Activated naive CD4-positive, alpha-beta T cell treated with anti-CD3 and anti-CD28 coated beads, Interleukin-2, amount 10 ng/mL, durations not matched to agents 7 days and 5 days (primary cell): ENCODE data around the gene TOP2B.

Source experiments
- CTCF ChIA-PET: fragments of 350-600 bp; sonication (Branson Sonifier 250); formaldehyde crosslinking; loops from one replicate; lab custom pipeline; 2021; ENCODE audit warnings: antibody characterized with exemption; lab: Charles Lee
- DNase-seq: peaks from one replicate; pipeline ENCODE4 v3.0.0-alpha.2; 2020
- H3K27ac Mint-ChIP-seq: one replicate; pipeline ENCODE4 v1.8.0; 2021; ENCODE audit warnings: mild to moderate bottlenecking, moderate library complexity, mixed read lengths
- H3K27me3 Mint-ChIP-seq: one replicate; pipeline ENCODE4 v1.8.0; 2021; ENCODE audit warnings: mild to moderate bottlenecking, mixed read lengths
- H3K36me3 Mint-ChIP-seq: one replicate; pipeline ENCODE4 v1.8.0; 2021; ENCODE audit warnings: mixed read lengths
- H3K4me1 Mint-ChIP-seq: one replicate; pipeline ENCODE4 v1.8.0; 2021; ENCODE audit warnings: mixed read lengths
- H3K4me3 Mint-ChIP-seq: one replicate; pipeline ENCODE4 v1.8.0; 2021; ENCODE audit warnings: mild to moderate bottlenecking, moderate library complexity, mixed read lengths
- H3K9me3 Mint-ChIP-seq: one replicate; pipeline ENCODE4 v1.8.0; 2021; ENCODE audit warnings: mixed read lengths

TOP2B gene

DNA sequence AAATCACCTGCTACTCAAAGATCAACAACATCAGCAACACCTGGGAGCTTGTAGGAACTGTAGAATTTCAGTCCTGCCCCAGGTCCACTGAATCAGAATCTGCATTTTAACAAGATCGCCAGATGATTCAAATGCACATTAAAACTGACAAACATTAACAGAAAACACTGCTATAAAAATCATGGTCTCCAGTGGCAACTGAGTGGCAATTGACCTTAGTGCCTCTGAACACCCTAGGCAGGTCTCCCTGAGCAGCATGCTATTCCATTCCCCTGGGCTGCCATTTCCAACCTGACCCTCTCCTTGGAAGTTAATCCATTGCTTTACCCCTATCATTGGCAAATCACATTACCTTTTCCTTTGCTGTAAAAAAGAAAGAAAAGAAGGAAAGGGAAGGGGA lies 23.0 kb upstream of the TOP2B start:
- Mint-ChIP-seq H3K9me3 (no peaks in the 10 kb centered on the region), H3K4me3 (no peak overlapping the region), H3K27ac (no peak overlapping the region), H3K36me3 (no peaks in the 10 kb centered on the region), H3K4me1 (no peaks in the 10 kb centered on the region), H3K27me3 (peaks cover 16% of the 10 kb centered on the region)
- CTCF ChIA-PET, result no interaction called here
- no peak for DNase-seq

DNA sequence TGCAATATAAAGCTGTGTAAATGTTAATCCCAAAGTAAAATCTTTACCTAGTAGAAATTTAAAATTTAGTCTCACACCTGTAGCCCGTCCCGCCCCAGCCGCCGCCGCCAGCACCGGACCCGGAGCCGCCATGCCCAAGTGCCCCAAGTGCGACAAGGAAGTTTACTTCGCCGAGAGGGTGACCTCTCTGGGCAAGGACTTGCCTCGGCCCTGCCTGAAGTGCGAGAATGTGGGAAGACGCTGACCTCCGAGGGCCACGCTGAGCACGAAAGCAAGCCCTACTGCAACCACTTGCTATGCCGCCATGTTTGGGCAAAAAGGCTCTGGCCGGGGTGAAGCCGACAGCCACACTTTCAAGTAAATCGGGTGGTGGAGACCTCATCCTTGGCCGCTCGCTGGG lies 22.1 kb upstream of the TOP2B start:
- no peak for DNase-seq

DNA sequence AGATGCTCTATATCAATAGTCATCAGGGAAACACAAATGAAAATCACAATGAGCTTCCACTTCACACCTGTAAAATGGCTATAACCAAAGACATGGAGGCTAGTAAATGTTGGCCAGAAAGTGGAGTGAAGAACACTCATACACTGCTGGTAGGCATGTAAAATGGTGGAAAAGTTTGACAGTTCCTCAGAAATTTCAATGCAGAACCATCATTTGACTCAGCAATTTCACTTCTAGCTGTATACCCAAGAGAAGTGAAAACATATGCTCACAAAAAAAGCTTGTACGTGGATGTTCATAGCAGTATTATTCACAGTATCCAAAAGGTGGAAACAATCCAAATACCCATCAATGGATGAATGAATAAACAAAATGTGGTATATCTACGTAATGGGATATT lies 19.2 kb upstream of the TOP2B start:
- H3K36me3 Mint-ChIP-seq, result no peaks in the 10 kb centered on the region
- H3K4me1 Mint-ChIP-seq, result no peaks in the 10 kb centered on the region
- H3K4me3 Mint-ChIP-seq, result no peak overlapping the region
- no peak overlapping the region for H3K27ac Mint-ChIP-seq
- H3K27me3 Mint-ChIP-seq, result peaks cover 10% of the 10 kb centered on the region
- H3K9me3 Mint-ChIP-seq, result no peaks in the 10 kb centered on the region
- DNase-seq, result no peak
- CTCF ChIA-PET, result interaction anchor here (0.9 kb wide), 1 partner anchor 9 kb away, joined by 3 read pairs; no protein-coding TSS in a partner anchor

More for the DNA sequence above, 22.1 kb upstream of the TOP2B start:
- no peaks in the 10 kb centered on the region for H3K9me3 Mint-ChIP-seq
- no peaks in the 10 kb centered on the region for H3K4me1 Mint-ChIP-seq
- CTCF ChIA-PET, result no interaction called here
- peaks cover 16% of the 10 kb centered on the region for H3K27me3 Mint-ChIP-seq
- no peak overlapping the region for H3K4me3 Mint-ChIP-seq
- H3K36me3 Mint-ChIP-seq, result no peaks in the 10 kb centered on the region
- no peak overlapping the region for H3K27ac Mint-ChIP-seq

DNA sequence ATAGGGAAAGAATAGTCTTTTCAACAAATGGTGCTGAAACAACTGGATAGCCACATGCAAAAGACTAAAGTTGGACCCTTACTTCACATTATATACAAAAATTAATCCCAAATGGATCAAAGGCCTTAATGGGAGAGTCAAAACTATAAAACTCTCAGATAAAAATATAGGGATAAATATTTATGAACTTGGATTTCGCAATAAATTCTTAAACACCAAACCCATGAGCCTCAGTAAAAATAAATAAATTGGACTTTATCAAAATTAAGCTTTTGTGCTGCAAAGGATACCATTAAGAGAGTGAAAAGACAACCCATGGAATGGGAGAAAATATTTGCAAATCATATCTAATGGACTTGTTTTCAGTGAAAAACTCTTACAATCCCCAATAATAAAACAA lies 18.7 kb upstream of the TOP2B start:
- CTCF ChIA-PET, result interaction anchor here (0.9 kb wide), 1 partner anchor 9 kb away, joined by 3 read pairs; no protein-coding TSS in a partner anchor
- Mint-ChIP-seq H3K9me3 (no peaks in the 10 kb centered on the region), H3K36me3 (no peaks in the 10 kb centered on the region), H3K27me3 (peaks cover 10% of the 10 kb centered on the region), H3K27ac (no peak overlapping the region), H3K4me1 (no peaks in the 10 kb centered on the region), H3K4me3 (no peak overlapping the region)
- DNase-seq, result no peak

DNA sequence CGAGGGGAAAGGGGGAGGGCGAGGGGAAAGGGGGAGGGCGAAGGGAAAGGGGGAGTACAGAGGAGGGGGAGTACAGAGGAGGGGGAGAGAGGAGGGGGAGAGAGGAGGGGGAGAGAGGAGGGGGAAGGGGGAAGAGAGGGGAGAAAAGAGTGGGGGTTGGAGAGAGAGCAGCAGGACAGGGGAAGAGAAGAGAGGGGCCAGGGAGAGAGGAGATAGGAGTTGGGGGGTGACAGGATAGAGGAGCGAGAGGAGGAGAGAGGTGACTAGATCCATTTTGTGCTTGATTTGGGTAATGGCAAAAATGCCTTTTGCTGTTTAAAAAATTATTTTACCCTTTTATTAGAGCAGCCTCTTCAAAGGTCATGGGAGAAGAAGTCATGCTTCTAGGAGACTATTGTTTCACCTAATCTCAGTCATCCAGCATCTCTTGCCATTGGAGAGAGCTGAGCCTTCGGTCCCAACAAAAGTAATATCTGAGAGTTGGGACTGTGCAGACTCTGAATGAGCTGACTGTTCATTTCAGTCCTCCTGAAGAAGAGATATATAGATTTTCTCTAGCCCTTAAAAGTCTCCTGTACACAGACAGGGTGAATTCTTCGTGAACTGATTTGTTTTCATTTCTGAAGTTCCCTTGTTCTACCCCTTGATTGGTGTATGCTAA lies 15.1 kb upstream of the TOP2B start:
- H3K9me3 Mint-ChIP-seq, result no peaks in the 10 kb centered on the region
- no peak for DNase-seq
- no peaks in the 10 kb centered on the region for H3K4me1 Mint-ChIP-seq
- peaks cover 7% of the 10 kb centered on the region for H3K27me3 Mint-ChIP-seq
- no peaks in the 10 kb centered on the region for H3K36me3 Mint-ChIP-seq
- no peak overlapping the region for H3K4me3 Mint-ChIP-seq
- CTCF ChIA-PET, result no interaction called here
- no peak overlapping the region for H3K27ac Mint-ChIP-seq

DNA sequence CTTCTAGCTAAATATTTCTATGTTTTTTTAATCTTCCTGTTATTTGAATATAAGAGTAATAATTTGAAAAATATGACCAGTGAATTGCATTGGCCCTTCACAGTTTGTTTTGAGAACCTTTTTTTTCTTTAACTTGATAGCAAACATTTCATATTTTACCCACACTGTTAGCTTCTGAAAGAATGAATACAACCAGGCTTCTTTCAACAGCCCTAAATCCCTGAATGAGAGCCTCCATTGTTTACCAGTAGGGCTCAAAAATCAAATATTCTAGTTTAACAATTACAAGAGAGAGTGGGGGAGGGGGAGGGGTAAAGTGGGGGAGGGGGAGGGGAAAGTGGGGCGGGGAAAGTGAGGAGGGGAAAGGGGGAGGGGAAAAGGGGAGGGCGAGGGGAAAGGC lies 14.5 kb upstream of the TOP2B start:
- Mint-ChIP-seq H3K27ac (no peak overlapping the region), H3K36me3 (no peaks in the 10 kb centered on the region), H3K27me3 (peaks cover 7% of the 10 kb centered on the region), H3K9me3 (no peaks in the 10 kb centered on the region), H3K4me3 (no peak overlapping the region), H3K4me1 (no peaks in the 10 kb centered on the region)
- CTCF ChIA-PET, result no interaction called here
- no peak for DNase-seq

DNA sequence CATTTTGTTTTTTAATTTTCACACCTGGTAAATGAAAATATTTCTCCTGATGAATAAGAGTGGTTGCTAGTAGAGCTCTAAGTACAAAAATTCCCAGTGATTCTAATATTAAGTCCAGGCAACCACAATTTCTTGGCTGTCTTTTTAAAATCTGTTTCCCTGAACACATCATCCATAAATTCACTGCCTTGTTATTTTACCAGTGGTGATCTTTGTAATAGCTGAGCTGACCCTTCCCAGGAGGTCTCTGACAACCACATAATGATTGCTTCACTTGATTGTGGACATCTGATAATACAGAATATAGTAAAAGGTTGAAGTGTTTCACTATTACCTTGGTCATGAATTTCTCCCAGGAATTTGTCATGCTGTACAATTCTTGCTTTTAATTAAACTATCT lies 13.9 kb upstream of the TOP2B start:
- no peak overlapping the region for H3K4me3 Mint-ChIP-seq
- H3K36me3 Mint-ChIP-seq, result no peaks in the 10 kb centered on the region
- no peak for DNase-seq
- H3K27me3 Mint-ChIP-seq, result peaks cover 7% of the 10 kb centered on the region
- no peak overlapping the region for H3K27ac Mint-ChIP-seq
- H3K4me1 Mint-ChIP-seq, result no peaks in the 10 kb centered on the region
- CTCF ChIA-PET, result no interaction called here
- no peaks in the 10 kb centered on the region for H3K9me3 Mint-ChIP-seq

DNA sequence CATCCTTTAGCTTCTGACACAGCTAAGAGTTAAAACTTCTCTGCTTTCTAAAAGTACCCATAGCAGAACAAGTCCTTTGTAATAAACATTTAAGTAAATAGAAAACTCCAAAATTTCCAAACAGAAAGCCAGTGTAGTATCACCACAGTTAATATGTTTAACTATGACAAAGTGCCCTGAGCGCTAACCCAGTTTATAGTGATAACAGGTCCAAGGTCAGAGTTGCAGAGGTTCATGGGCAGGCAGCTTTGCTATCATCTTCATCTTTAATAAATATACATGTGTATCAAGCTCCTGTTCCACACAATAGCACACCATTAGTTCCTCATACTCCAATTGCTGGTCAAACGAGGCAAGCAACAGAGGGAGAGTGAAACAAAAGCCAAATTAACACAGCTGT lies 12.4 kb upstream of the TOP2B start:
- Mint-ChIP-seq H3K27ac (no peak overlapping the region), H3K4me3 (no peak overlapping the region), H3K9me3 (peaks cover 2% of the 10 kb centered on the region), H3K36me3 (no peaks in the 10 kb centered on the region), H3K4me1 (no peaks in the 10 kb centered on the region), H3K27me3 (peaks cover 7% of the 10 kb centered on the region)
- DNase-seq, result no peak
- CTCF ChIA-PET, result no interaction called here

DNA sequence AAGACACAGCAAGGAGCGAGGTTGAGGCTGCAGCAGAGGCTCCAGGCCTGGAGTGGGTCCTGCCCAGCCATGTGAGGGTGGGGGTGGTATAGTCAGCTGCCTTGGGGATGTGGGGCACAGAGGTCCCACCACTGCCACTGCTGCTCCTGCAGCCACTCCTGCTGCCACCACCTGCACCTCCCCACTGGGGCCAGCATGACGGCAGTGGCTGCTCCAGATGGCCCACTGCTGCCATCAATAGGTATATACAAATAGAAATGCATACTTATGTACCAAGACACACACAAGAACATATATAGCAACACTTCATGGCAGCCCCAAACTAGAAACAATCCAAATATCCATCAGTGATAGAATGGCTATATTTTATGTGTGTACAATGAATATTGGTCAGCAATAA lies 10.0 kb upstream of the TOP2B start:
- no peak for DNase-seq
- H3K4me1 Mint-ChIP-seq, result no peaks in the 10 kb centered on the region
- peaks cover 2% of the 10 kb centered on the region for H3K9me3 Mint-ChIP-seq
- H3K27me3 Mint-ChIP-seq, result peaks cover 7% of the 10 kb centered on the region
- CTCF ChIA-PET, result no interaction called here
- H3K4me3 Mint-ChIP-seq, result no peak overlapping the region
- H3K36me3 Mint-ChIP-seq, result no peaks in the 10 kb centered on the region
- H3K27ac Mint-ChIP-seq, result no peak overlapping the region

DNA sequence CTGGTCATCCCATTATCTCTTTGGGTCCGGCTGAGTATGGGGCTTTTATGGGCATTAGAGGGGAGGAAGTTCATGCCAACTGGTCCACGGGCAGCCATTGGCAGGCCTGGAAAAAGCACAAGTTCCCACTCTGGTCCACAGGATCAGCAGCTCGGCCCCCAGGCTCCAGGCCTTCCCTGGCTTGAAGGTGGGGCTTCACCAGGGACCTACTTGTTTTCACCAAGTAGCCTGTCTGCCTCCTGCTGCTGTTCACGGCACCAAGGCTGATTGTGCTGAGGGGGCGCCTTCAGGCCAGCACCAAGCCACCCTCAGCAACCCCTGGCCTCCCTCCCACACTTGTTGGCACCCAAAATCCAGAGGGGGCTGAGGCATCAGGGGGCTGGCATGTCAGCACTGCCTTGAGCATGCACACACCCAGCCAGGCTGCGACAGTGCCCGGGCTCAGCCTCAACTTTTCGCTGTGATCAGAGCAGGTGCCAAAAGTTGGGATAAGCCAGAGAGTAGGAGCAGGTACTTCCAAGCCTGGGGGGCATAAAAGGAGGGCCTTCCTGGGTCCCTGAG lies 9.1 kb upstream of the TOP2B start:
- peaks cover 7% of the 10 kb centered on the region for H3K27me3 Mint-ChIP-seq
- CTCF ChIA-PET, result interaction anchor here (1.6 kb wide), 1 partner anchor 26 kb away, joined by 4 read pairs; no protein-coding TSS in a partner anchor
- H3K9me3 Mint-ChIP-seq, result peaks cover 2% of the 10 kb centered on the region
- H3K4me3 Mint-ChIP-seq, result no peak overlapping the region
- no peaks in the 10 kb centered on the region for H3K4me1 Mint-ChIP-seq
- no peak overlapping the region for H3K27ac Mint-ChIP-seq
- DNase-seq, result no peak
- H3K36me3 Mint-ChIP-seq, result no peaks in the 10 kb centered on the region

DNA sequence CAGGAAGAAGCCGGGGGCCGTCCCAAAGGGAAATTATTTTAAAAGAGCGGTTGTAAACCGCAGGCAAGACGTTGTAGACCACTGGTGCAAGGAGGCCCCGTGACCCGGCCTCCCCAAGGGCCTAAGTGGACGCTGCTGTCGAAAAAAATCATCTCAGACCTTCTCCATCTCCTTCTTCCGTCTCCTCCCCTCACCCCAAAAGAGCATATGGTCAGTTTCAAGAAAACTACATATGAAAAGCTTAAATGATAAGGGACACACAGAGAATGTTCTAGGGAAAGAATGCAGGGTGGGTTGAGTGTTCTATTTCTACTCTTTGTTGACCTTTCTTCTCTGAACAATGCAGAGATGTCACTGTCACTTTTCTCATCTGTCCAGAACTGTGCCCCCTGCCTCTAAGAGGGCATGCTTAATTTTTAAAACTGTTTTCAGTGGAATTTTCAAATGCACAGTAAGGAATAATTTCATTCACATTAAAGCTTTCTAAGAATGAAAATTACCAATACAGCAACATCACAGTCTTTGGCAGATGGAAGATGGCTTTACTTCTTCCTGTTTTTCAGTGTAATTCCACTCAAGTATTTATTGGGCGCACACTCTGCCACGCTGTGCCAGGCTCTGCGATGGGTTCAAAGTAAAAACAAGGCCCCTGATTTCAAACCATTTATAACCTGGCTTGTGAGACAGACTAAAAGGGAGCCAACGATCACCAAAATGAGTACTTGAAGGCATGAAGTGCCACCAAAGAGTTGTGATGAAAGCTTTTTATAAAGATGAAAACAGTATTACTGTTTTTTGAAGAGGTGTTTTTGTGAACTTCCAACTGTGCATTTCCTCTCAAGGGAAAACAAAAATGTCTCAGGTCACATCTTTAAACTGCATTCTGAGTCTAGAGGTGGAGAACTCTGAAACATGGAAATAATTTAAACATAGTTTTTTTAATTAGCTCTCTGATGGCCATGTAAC lies 891 bp upstream of the TOP2B start:
- Mint-ChIP-seq H3K27me3 (peaks cover 4% of the 10 kb centered on the region), H3K4me1 (peaks cover 35% of the 10 kb centered on the region), H3K9me3 (no peaks in the 10 kb centered on the region), H3K36me3 (peaks cover 14% of the 10 kb centered on the region), H3K27ac (peak overlapping the region; percentile 97), H3K4me3 (peak overlapping the region; percentile 90)
- no peak for DNase-seq
- CTCF ChIA-PET, result interaction anchor here (0.5 to 1.1 kb wide), 3 partner anchors 20 to 179 kb away, joined by 3 read pairs; no protein-coding TSS in a partner anchor

DNA sequence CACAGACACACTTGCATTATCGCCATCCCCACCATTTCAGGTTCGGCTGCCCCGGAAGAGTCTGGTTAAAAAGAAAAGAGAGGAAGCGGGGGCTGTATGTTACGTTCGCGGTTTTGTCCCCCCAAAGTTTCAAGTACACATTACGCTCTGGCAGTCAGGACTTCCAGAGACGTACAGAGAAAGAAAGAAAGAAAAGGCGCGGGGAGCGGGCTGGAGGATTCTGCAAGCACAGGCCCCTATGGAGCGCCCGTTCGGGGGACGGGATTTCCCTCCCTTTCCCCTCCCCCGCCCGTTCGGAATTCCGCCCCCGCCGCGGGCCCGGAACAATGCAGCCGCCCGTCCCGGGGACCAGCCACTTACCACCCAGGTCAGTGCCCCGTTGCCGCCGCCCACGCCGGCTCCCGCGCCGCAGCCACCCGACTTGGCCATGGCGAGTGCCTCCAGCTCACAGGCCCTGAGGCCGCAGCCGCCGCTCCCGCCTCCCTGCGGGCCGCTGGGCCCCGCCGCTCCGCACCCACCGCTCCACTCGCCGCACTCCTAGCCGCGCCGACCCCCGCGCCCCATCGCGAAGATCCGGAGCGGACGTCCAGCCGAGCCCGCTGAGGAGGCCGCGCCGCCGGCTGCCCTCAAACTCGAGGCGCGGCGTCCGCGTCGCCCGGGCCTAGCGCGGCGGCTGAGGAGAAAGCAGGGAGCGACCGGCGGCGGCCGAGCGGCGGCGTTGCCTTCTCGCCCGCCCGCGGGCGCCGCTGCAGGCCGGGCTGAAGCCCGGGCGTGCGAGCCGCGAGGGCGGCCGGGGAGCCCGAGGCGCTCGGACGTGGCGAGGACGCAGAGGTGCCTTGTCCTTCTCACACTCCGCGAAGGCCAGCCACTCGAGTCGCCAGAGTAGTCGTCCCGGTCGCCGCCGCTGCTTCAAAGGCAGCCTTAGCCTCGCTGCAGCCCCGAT lies 567 bp downstream of the TOP2B start:
- H3K4me1 Mint-ChIP-seq, result peaks cover 40% of the 10 kb centered on the region
- no peaks in the 10 kb centered on the region for H3K9me3 Mint-ChIP-seq
- H3K27me3 Mint-ChIP-seq, result peaks cover 4% of the 10 kb centered on the region
- CTCF ChIA-PET, result no interaction called here
- peak overlapping the region; percentile 97 for H3K27ac Mint-ChIP-seq
- peaks cover 15% of the 10 kb centered on the region for H3K36me3 Mint-ChIP-seq
- peak overlapping the region; percentile 90 for H3K4me3 Mint-ChIP-seq
- DNase-seq, result peak; percentile 70

DNA sequence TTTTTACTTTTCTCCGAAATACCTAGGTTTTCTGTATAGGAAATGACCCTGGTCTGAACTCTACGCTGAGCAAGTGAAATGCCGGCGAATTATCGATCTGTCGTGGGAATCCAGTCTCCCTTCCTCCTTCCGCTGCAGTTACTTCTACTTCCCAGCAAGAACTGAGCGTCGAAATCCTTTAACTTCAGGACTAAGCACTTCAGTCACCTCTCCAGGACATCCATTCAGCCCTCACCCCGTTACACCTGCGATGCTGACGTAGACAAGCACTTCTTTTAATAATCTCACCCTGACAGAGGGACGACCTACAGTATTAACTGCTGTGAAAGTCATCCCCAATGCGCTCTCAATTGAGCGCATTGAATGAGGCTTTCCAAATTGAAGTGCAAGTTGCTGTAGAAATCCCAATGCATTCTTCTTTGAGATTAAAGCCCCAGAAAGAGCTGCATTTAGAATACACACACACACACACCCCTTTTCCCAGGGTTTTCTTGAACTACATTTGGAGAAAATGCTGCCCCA lies 1.3 kb downstream of the TOP2B start:
- H3K9me3 Mint-ChIP-seq, result no peaks in the 10 kb centered on the region
- peak overlapping the region; percentile 93 for H3K27ac Mint-ChIP-seq
- H3K4me3 Mint-ChIP-seq, result peak overlapping the region; percentile 90
- H3K36me3 Mint-ChIP-seq, result peaks cover 18% of the 10 kb centered on the region
- peaks cover 4% of the 10 kb centered on the region for H3K27me3 Mint-ChIP-seq
- H3K4me1 Mint-ChIP-seq, result peaks cover 43% of the 10 kb centered on the region
- peak; percentile 42 for DNase-seq
- CTCF ChIA-PET, result interaction anchor here (3.1 kb wide), 1 partner anchor 15 kb away, joined by 18 read pairs; no protein-coding TSS in a partner anchor
